HCT116 (cell line): ENCODE measurements around the gene DDR2.

ENCODE experiments used
- CBX3 ChIP-seq: IDR thresholded peaks from 2 replicates; pipeline ENCODE4 v1.6.1; 2012; ENCODE audit warnings: low read depth
- CEBPB ChIP-seq: IDR thresholded peaks from 2 replicates; pipeline ENCODE4 v1.6.1; 2012; ENCODE audit warnings: low read depth
- CTCF ChIP-seq, 3 experiments: fragments of 200-600 bp in 1 of 3; sonication (generic) in 1 of 3; IDR thresholded peaks in 2 of 3; conservative IDR thresholded peaks in 1 of 3; 2 replicates each; pipeline ENCODE4 v1.5.1; 2012 to 2017; ENCODE audit warnings: low read depth in 2 of 3, low read length in 2 of 3, antibody characterized with exemption in 1 of 3, borderline replicate concordance in 1 of 3, control low read depth in 1 of 3, mild to moderate bottlenecking in 1 of 3, mixed read lengths in 1 of 3, mixed run types in 1 of 3, moderate library complexity in 1 of 3; ENCODE audit not compliant: insufficient read depth in 1 of 3
- ELF1 ChIP-seq: IDR thresholded peaks from 2 replicates; pipeline ENCODE4 v1.6.1; 2012; ENCODE audit warnings: low read depth, borderline replicate concordance
- EZH2 ChIP-seq: fragments of 200-600 bp; sonication (generic); IDR thresholded peaks from 2 replicates; pipeline ENCODE4 v1.6.1; 2017; ENCODE audit warnings: antibody characterized with exemption, mixed run types
- EZH2phosphoT487 ChIP-seq: fragments of 200-600 bp; IDR thresholded peaks from 2 replicates; pipeline ENCODE4 v1.6.1; 2018; ENCODE audit warnings: antibody characterized with exemption, borderline replicate concordance
- JUND ChIP-seq: IDR thresholded peaks from 2 replicates; pipeline ENCODE4 v1.6.1; 2012
- MAX ChIP-seq: IDR thresholded peaks from 2 replicates; pipeline ENCODE4 v1.6.1; 2012
- POLR2A ChIP-seq: IDR thresholded peaks from 2 replicates; pipeline ENCODE4 v1.7.0; 2011; ENCODE audit warnings: borderline replicate concordance; ENCODE audit not compliant: insufficient read depth, insufficient read length; ENCODE audit errors: extremely low read depth
- POLR2AphosphoS5 ChIP-seq: IDR thresholded peaks from 2 replicates; pipeline ENCODE4 v1.6.1; 2011; ENCODE audit warnings: mild to moderate bottlenecking, low read depth, low read length, moderate library complexity
- REST ChIP-seq: IDR thresholded peaks from 2 replicates; pipeline ENCODE4 v1.6.1; 2012; ENCODE audit warnings: low read depth
- SIN3A ChIP-seq: IDR thresholded peaks from 2 replicates; pipeline ENCODE4 v1.6.1; 2012; ENCODE audit warnings: low read depth
- ZBTB33 ChIP-seq: IDR thresholded peaks from 2 replicates; pipeline ENCODE4 v1.6.1; 2011; ENCODE audit warnings: mild to moderate bottlenecking, low read length, moderate library complexity; ENCODE audit not compliant: insufficient replicate concordance; ENCODE audit errors: extremely low read depth
- ZFX ChIP-seq: fragments of 450-650 bp; IDR thresholded peaks from 2 replicates; pipeline ENCODE4 v1.6.1; 2017

GRCh38 chr1:162691999-162692575, 59.8 kb downstream of the DDR2 start:
- TF ChIP-seq SIN3A = no peak
- TF ChIP-seq ZFX = no peak
- no peak for TF ChIP-seq CEBPB
- no peak for TF ChIP-seq ELF1
- no peak for TF ChIP-seq JUND
- TF ChIP-seq POLR2A = no peak
- TF ChIP-seq POLR2AphosphoS5 = no peak
- no peak for TF ChIP-seq EZH2phosphoT487
- TF ChIP-seq EZH2 = no peak
- no peak for TF ChIP-seq MAX
- no peak for TF ChIP-seq REST
- TF ChIP-seq CTCF (IDR thresholded peaks at IDR 0.05 in 2 of 3, conservative IDR thresholded peaks at IDR 0.05 in 1 of 3; ENCODE audit: borderline replicate concordance in 1 of 3, insufficient read depth in 1 of 3, low read depth in 2 of 3, low read length in 2 of 3) = no peak
- no peak for TF ChIP-seq ZBTB33
- TF ChIP-seq CBX3 = no peak
